ENCODE data around the gene HSPB7. TPM values are rescaled to one million over a fixed set of nuclear protein-coding genes. Genes with fewer than 3 reads are reported as not detected.
"Not testable (repeated sequence)": the region's sequence is repeated elsewhere in the genome, so short reads cannot be mapped to it uniquely, and the experiment has no call there.

The HSPB7 gene
- total RNA-seq, 1 donor from 2014 or later = 3,889 TPM

DNA sequence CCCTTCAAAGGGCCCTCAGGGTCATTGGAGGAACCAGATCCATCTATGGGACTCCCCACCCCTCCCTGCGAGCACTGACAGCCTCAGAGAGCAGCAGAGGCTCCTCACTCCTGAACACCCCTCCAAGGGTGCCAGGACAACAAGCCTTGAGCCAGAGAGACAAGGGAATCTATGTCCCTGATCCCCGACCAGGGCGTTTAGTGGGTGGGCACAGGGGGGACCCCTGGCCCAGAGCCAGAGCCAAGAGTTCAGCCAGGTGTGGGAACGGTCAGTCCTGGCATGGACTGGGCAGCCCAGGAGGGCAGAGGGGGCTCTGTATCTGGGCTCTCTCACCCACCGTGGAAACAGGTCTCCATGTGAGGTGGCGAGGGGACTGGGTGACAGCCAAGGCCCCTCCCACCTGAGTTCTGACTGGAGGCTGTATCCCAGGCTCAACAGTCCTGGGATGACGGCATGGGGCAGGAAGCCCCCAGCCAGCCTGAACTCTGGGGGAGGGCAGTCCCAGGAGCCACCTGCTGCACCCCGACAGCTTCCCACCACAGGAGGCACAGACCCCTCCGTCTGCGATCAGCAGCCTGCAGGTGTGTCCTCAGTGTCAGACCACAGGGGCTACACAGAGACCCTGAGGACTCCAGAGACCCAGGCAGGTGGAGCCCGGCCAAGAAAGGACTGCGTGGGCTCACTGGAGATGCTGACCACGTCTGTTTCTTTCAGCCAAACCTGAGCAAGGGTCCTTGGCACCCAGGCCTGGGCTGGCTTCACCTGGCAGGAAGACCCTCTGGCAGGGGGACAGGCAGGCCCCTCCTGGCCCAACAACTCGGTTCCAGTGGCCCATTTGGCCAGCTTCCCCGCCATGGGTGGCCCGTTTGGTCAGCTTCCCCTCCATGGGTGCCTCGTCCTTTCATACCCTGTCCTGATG lies 25.0 kb downstream of the HSPB7 start:
- DNase-seq (ENCODE audit: low spot score) = no peak
- intact Hi-C loops (cut with DNase I) = loop anchor here (5.0 kb wide), 1 partner anchor 176 kb away; no protein-coding TSS in a partner anchor

DNA sequence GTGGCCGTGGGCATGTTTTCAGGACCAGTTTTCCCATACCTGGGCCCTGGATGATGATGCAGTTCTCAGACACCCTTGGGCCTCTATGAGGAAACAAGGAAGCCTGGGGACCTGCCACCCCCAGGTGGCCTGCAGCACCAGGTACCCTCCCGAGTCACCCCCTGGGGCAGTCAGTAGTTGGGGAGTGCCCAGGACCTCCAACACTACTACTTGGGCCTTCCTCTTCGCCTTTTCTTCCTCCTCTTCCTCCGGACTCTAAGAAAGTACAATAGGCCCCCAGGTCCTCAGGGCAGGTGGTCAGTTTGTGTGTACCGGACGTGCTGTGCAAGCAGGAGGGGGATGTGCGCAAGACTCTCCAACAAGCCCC lies 25.7 kb downstream of the HSPB7 start:
- no peak for DNase-seq (ENCODE audit: low spot score)
- intact Hi-C loops (cut with DNase I) = loop anchor here (5.0 kb wide), 1 partner anchor 175 kb away; no protein-coding TSS in a partner anchor

DNA sequence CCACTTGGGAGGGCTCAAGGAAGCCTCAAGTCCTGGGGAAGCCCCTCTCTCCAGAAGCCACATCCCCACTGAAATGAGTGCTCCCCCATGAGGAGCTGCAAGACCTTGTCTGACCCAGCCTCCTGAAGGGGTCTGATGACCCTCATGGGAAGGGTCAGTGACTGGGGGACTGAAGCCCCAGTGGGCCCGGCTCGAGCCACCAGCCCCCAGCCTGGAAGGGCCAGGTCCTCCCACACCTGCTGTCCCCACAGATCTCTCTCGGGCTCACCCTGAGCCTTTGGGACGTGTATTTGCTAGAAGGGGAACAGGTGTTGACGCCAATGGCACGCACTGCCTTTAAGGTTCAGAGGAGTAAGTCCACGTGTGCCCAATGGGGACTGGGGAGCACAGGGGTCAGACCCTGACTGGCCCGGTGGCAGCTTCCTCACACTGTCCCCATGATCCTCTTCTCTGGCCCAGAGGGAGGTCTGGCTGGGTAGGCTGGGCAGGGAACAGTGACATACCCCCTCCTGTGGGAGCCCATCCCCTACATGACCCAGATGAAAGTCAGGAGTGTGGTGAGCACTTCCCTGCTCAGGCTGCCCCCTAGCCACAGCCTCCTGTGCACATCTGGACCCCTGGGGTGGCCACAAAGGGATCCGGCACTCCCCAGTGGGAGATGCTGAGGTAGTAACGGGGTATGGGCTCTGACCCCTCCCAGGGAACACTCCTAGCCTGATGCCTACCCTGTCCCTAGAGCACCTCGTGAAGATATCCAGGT lies 26.2 kb downstream of the HSPB7 start:
- intact Hi-C loops (cut with DNase I) = loop anchor here (5.0 kb wide), 1 partner anchor 174 kb away; no protein-coding TSS in a partner anchor
- no peak for DNase-seq (ENCODE audit: low spot score)

DNA sequence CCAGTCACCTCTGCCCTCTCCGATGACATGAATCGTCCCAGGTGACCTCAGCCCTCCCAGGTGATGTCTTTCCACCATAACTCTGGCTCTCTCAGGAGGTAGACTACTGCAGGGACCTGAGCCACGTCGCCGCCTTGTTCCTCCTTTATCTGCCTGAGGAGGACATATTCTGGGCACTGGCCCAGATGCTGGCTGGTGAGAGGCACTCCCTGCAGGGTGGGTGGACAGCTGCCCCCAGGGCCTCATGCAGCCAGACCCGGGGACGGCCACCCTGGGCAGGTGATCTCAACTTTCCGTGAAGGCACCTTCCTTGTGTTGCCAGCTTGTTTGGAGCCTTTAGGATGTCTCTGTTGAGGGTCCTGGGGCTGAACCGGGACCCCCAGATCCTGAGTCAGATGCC lies 28.1 kb downstream of the HSPB7 start:
- DNase-seq (ENCODE audit: low spot score) = no peak
- intact Hi-C loops (cut with DNase I) = loop anchor here (5.0 kb wide), 1 partner anchor 172 kb away; no protein-coding TSS in a partner anchor

DNA sequence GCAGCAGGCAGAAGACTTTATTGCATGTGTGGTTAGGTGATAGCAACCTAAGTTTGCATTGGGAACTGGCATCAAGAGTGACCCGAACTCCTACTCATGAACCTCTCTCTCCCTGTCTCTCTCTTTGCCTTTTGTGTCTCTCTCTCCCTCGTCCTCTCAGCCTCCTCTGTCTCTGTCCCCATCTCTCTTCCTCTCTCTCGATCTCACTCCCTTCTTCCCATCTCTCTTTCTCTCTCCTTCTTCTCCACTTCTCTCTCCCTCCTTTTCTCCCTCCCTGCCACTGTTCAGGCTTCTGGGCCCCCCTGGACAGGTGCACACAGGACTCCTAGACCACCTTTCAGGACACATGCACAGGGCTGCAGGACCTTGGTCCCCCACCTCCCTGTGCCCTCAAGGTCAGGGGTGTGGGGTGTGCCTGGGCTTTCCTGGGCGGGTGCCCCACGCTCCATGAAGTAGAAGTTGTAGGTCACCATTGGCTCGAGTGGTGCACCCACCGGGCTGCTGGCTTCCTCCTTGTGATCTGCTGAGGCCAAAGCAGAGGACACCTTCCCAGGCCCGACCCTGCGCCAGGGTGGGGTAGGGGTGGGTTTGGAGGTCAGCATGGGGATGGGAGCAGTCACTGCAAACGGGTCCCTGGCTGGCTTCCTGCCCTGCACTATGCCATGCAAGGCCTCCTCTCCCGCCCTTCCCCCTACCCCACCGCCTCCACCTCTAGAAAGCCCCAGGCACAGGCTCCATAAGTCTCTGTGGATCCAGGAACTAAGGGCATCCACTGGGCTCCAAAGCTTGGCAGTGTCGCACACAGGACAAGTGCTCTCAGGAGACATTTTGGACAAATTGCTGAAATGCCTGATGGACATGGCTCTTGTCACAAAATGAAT lies 28.7 kb downstream of the HSPB7 start:
- intact Hi-C loops (cut with DNase I) = no loop called here
- no peak for DNase-seq (ENCODE audit: low spot score)

DNA sequence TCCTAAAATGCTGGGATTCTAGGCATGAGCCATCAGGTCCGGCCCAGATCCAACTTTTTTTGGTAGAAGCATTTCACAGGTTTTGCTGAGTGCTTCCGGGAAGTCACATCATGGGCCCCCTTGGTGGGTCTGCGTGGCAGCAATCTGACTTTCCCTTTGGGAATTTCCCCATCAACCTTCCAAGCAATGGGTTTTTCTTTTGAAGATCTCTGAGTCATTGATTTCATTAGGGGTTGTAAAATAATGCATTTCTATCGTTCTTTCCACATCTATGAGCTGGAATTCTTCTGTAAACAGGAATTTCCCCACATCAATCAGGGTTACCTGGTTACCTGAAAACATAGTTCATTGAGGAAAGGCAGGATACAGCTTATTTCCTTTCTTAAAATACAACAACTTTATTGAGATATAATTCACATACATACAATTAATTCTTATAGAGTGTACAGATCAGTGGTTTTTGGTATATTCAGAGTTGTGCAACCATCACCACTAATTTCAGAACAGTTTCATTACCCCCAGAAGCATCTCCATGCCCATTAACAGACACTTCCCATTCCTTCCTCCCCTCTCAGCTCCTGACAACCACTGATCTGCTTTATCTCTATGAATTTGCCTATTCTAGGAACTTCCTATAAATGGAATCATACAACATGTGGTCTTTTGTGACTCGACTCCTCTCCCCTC lies 32.1 kb downstream of the HSPB7 start:
- intact Hi-C loops (cut with DNase I) = no loop called here
- DNase-seq (ENCODE audit: low spot score) = no peak

DNA sequence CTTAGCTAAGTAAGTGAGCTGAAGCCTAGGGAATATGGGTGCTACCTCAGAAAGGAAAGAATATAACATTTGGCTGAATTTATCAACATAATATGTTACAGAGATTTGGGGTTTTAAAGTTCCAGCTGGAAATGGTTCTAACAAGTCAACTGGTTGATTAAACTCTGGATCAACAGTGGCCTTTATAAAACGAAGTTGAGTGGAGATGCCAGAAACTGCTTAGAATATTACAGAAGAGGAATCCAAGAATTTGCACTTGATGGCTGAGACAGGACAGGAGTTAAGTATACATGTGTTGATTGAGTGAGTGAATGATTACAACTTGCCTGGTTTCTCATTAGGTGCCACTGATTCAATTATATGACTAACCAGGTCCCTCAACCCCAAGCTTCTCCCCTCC lies 34.6 kb downstream of the HSPB7 start:
- DNase-seq (ENCODE audit: low spot score) = no peak
- intact Hi-C loops (cut with DNase I) = no loop called here

DNA sequence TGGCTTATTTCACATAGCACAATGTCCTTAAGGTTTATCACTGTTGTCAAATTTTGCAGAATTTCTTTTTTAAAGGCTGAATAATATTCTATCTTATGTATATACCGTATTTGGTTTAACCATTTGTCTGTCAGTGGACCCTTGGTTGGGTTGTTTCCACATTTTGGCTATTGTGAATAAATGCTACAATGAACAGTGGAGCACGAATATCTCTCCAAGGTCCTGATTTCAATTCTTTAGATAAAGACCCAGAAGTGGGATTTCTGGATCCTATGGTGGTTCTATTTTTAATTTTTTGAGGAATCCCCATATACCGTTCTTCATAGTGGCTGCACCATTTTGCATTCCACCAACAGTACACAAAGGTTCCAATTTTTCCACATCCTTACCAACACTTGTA lies 36.2 kb downstream of the HSPB7 start:
- DNase-seq (ENCODE audit: low spot score) = no peak

DNA sequence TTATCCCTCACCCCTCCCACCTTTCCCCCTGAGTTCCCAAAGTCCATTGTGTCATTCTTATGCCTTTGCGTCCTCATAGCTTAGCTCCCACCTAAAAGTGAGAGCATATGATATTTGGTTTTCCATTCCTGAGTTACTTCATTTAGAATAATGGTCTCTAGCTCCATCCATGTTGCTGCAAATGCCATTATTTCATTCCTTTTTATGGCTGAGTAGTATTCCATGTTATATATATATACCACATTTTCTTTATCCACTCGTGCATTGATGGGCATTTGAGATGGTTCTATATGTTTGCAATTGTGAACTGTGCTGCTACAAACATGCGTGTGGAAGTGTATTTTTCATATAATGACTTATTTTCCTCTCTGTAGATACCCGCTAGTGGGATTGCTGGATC lies 39.9 kb downstream of the HSPB7 start:
- DNase-seq (ENCODE audit: low spot score); intact Hi-C loops (cut with DNase I): not testable (repeated sequence)

More for the DNA sequence above, 36.2 kb downstream of the HSPB7 start:
- intact Hi-C loops (cut with DNase I) = no loop called here

DNA sequence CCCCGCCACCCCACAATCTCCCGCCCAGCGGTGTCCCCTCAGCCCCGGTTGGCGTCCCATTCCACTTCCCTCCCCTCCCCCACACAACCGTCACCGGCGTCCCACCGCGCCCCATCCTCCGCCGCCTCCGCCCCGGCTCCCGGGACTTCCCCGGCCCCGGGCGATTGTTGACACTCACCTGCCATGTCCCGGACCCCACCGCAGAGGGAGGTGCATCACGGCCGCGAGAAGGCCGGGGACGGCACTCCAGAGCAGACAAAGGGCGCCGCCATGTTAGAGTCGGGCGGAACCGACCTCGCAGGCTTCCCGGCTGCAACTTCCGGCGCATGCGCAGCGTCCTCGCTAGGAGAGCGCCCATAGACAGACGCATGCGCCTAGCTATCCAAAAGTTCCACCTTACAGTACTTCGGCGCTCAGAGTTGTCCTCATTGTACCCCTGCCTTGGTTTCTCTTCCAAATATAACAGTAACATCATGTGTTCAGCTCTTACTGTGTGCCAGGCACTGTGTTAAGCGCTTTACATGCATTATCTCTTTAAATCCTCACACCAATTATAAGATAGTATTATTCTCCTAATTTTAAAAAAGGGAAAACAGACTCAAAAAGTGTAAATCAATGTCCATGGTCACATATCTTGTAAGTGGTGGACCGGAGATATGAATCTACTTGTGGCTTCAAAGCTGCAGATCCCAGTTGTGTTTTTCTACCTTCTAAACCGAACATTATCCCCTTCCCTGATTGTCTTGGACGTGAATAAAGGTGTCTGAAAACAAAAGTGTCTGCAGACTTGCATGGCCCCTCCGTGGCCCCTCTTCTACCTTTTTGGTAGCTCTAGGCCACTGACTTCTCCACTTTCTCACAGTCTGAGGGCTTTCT lies 41.8 kb downstream of the HSPB7 start, which contains the start of gene ZBTB17:
Gene ZBTB17 (minus strand): TSS at position 297 of the 876 bp plus-strand sequence. CDS start 27,606 bp downstream, outside the sequence.
- DNase-seq (ENCODE audit: low spot score) = peak; percentile 96
- intact Hi-C loops (cut with DNase I) = no loop called here

DNA sequence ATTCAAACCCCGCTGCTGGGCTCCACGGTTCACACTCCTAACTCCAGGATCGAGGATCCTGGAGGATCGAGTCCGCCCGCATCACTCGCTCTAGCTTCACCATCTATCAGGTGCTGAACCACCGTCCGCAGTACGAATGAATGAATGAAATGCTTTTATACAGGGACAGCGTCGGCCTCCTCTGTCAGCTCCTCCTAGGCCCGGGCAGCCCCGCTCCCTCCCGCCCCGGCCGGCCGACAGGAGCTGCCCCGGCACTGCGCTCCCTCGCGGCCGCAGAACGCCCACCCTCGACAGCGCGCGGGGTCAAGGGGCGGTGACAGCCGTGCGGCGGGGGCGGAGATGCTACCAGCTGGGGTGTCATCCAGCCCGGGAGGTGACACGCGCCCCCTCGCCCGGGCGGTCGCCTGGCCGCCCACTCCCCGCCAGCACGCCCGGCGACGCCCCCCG lies 42.5 kb downstream of the HSPB7 start:
- intact Hi-C loops (cut with DNase I) = no loop called here
- no peak for DNase-seq (ENCODE audit: low spot score)

DNA sequence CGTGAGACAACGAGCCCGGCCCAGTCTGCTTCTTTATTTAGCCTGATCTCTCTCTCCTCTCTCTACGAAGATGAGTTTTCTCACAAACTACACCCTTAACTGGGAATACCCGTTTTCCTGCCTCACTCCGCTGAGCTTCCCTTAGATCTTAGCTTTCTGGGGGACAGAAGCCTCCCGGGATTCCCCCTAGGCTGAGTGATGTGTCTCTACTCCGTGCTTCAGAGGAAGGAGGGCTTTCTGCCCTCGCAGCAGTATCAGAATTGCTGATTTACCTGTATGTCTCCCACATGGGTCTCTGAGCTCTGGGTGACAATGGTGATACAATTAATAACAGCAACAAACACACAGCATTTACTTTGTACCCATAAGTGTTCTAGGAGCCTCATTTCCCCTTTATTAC lies 43.0 kb downstream of the HSPB7 start:
- no peak for DNase-seq (ENCODE audit: low spot score)
- intact Hi-C loops (cut with DNase I) = no loop called here

DNA sequence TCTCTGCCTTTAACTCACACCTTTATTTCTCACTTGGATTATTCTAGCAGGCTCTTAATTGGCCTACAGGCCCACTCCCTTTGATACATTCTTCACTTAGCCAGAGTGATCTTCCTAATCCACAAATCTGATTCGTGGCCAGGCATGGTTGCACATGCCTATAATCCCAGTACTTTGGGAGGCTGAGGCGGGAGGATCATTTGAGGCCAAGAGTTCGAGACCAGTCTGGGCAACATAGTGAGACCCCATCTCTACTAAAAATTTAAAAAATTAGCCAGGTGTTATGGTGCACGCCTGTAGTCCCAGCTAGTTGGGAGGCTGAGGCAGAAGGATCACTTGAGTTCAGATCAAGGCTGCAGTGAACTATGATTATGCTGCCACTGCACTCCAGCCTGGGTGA lies 44.1 kb downstream of the HSPB7 start:
- intact Hi-C loops (cut with DNase I) = no loop called here
- no peak for DNase-seq (ENCODE audit: low spot score)

DNA sequence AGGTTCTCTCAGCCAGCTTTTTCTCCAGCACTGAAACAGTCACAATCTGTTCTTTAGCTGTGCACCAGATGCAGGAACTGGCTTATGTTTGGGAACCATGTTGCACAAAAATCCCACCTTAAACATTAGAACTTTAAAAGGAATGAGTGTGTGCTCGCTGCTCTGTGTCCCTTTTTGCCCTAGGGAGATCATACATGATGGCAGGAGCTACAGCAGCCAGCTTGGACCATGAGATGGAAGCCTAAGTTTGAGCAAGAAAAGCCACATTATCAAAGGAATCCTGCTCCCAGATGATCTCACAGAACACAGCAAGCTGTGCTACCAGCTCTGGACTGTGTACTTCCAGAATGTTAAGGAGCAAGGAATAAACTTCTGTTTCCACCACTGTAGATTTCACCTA lies 45.4 kb downstream of the HSPB7 start:
- DNase-seq (ENCODE audit: low spot score) = no peak
- intact Hi-C loops (cut with DNase I) = no loop called here

DNA sequence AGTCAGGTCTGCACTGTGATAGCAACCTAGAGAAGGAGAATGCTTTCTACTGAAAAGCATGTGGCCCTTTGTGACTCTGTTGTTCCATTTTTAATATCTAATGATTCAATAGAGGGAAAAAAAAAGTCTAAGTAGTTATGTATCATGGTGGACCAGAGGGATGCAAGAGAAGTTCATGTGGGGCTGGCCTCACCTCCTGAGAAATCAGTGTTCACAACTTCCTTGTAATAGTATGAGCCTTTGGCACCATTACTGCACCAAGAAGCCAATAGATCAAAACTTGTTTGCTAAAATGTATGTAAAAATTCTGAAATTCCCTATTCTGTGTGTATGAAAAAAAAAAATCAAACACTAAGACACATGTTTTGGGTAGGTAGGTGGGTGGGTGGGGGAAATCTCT lies 46.9 kb downstream of the HSPB7 start:
- no peak for DNase-seq (ENCODE audit: low spot score)

DNA sequence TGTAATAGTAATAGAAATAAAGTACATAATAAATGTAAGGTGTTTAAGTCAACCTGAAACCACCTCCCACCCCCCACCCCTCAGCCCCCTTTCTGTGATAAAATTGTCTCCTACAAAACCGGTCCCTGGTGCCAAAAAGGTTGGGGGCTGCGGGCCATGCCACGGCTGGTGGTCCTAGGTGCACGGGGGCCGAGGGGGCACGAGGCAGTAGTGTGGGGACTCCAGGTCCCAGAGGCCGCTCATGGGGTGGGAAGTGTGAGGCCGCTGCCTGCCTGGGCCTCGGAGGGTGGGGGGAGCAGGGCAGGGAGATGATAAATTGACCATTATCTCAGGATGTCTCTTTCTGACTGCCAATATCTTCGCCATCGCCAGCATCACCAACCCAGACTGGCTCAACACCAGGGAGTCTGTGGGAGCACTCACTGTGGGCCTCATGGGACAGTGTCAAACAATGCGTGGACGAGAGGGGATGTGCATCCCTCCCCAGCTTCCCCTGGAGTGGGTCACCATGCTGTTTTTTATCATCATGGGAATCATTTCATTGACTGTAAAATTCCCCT lies 48.4 kb downstream of the HSPB7 start:
- intact Hi-C loops (cut with DNase I) = no loop called here
- DNase-seq (ENCODE audit: low spot score) = no peak

More for the DNA sequence above, 46.9 kb downstream of the HSPB7 start:
- intact Hi-C loops (cut with DNase I) = no loop called here

DNA sequence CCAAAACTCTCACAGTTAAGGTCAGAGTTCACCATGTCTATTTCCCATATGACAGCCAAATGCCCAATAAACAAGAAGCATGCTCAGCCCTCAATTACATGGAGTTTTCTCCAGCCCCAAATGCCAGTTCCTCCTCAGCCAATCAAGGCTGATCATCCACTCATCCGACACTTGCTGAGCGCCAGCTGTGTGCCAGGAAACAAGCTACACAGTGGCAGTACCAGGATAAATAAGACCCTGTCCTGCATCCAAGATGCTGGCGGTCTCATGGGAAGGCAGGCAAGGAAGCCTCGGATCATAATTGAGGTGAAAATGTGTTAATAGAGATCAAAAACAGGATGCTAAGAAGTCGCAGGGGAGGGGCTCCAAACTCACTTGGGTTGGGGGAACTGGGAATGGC lies 49.7 kb downstream of the HSPB7 start:
- DNase-seq (ENCODE audit: low spot score) = no peak
- intact Hi-C loops (cut with DNase I) = no loop called here

DNA sequence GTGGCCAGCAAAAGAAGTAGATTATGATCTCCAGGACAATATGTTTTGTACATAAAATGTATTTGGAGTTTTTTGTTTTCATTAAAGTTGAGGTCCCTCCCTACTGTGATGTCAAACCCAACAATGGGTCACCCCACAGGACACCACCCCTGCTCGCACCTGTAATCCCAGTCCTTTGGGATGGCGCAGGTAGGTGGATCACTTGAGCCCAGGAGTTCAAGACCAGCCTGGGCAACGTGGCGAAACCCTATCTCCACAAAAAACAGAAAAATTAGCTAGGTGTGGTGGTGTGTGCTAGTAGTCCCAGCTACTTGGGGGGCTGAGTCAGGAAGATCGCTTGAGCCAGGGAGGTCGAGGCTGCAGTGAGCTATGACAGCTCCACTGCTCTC lies 50.9 kb downstream of the HSPB7 start:
- intact Hi-C loops (cut with DNase I) = no loop called here
- DNase-seq (ENCODE audit: low spot score) = no peak
